SK-N-SH treated with all-trans-retinoic acid at 6 μM for 48 hours (cell line): ENCODE results near the gene KIT.

ENCODE experiments used
- ARNTL ChIP-seq: fragments of 450-650 bp; formaldehyde crosslinking; IDR thresholded peaks from 2 replicates; pipeline ENCODE4 v1.5.0; 2020; ENCODE audit warnings: low read depth, mild to moderate bottlenecking, moderate library complexity, borderline replicate concordance
- ISL1 ChIP-seq: fragments of 250-450 bp; sonication (Bioruptor Pico); IDR thresholded peaks from 2 replicates; pipeline ENCODE4 v2.1.2; 2022; ENCODE audit warnings: mild to moderate bottlenecking, moderate library complexity
- PPARA ChIP-seq: fragments of 250-450 bp; sonication (Bioruptor Pico); IDR thresholded peaks from 2 replicates; pipeline ENCODE4 v1.5.0; 2020; ENCODE audit warnings: mild to moderate bottlenecking, borderline replicate concordance
- RARB ChIP-seq: fragments of 250-450 bp; sonication (Bioruptor Pico); IDR thresholded peaks from 2 replicates; pipeline ENCODE4 v1.8.0; 2021; ENCODE audit warnings: mild to moderate bottlenecking, moderate library complexity
- TOX ChIP-seq: fragments of 250-450 bp; sonication (Bioruptor Pico); IDR thresholded peaks from 2 replicates; pipeline ENCODE4 v1.8.0; 2021; ENCODE audit warnings: mild to moderate bottlenecking, moderate library complexity, borderline replicate concordance
- ZNF565 ChIP-seq: fragments of 450-650 bp; formaldehyde crosslinking; conservative IDR thresholded peaks from 2 replicates; pipeline ENCODE4 v1.5.0; 2020; ENCODE audit warnings: low read depth, mild to moderate bottlenecking, moderate library complexity
- TF ChIP-seq, protein P1 (sequence below): fragments of 250-450 bp; sonication (Bioruptor Pico); IDR thresholded peaks from 2 replicates; pipeline ENCODE4 v1.8.0; 2020; ENCODE audit warnings: mild to moderate bottlenecking, moderate library complexity, borderline replicate concordance

GRCh38 chr4:54723820-54724219 lies 66.1 kb downstream of the KIT start:
- TF ChIP-seq ISL1 (no peak), ARNTL (no peak), TOX (CRISPR knock-in tag) (no peak), RARB (CRISPR knock-in tag) (no peak), PPARA (CRISPR knock-in tag) (no peak), ZNF565 (CRISPR knock-in tag) (no peak)
- TF ChIP-seq, protein P1, sequence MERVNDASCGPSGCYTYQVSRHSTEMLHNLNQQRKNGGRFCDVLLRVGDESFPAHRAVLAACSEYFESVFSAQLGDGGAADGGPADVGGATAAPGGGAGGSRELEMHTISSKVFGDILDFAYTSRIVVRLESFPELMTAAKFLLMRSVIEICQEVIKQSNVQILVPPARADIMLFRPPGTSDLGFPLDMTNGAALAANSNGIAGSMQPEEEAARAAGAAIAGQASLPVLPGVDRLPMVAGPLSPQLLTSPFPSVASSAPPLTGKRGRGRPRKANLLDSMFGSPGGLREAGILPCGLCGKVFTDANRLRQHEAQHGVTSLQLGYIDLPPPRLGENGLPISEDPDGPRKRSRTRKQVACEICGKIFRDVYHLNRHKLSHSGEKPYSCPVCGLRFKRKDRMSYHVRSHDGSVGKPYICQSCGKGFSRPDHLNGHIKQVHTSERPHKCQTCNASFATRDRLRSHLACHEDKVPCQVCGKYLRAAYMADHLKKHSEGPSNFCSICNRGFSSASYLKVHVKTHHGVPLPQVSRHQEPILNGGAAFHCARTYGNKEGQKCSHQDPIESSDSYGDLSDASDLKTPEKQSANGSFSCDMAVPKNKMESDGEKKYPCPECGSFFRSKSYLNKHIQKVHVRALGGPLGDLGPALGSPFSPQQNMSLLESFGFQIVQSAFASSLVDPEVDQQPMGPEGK (CRISPR knock-in tag), result no peak
